ENCODE results near the gene SLC36A3. TPM values are rescaled to one million over a fixed set of nuclear protein-coding genes. Genes with fewer than 3 reads are reported as not detected.
"Not testable (repeated sequence)": the region's sequence is repeated elsewhere in the genome, so short reads cannot be mapped to it uniquely, and the experiment has no call there.

The SLC36A3 gene
- total and polyA plus RNA-seq, 2 donors (not counting 1 experiment from before 2014, with no cell fraction given) = not detected

DNA sequence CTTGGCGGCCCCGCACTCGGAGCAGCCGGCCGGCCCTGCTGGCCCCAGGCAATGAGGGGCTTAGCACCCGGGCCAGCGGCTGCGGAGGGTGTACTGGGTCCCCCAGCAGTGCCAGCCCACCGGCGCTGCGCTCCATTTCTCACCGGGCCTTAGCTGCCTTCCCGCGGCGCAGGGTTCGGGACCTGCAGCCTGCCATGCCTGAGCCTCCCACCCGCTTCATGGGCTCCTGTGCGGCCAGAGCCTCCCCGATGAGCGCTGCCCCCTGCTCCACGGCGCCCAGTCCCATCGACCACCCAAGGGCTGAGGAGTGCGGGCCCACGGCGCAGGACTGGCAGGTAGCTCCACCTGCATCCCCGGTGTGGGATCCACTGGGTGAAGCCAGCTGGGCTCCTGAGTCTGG, 5.7 kb upstream of the SLC36A3 start:
- H3K27me3 Mint-ChIP-seq; POLR2A ChIA-PET; H3K27ac ChIP-seq (ENCODE audit: low read length in 2 of 2); H3K4me2 ChIP-seq (replicated peaks; ENCODE audit: low read depth, low read length, poor library complexity, severe bottlenecking); H3K36me3 ChIP-seq (replicated peaks in 1 of 2; ENCODE audit: control extremely low read depth in 1 of 2, control insufficient read depth in 1 of 2, extremely low read depth in 1 of 2, insufficient read depth in 2 of 2, low read length in 1 of 2); H3K9me3 Mint-ChIP-seq (ENCODE audit: insufficient read depth); DNase-seq; H3K4me1 Mint-ChIP-seq; H2AFZ ChIP-seq (ENCODE audit: insufficient read depth, low read depth, low read length, poor library complexity, severe bottlenecking); ATAC-seq (ENCODE audit: low read depth); H3K4me3 Mint-ChIP-seq; H3K4me3 ChIP-seq (ENCODE audit: control extremely low read depth in 1 of 5, extremely low read depth in 1 of 5, insufficient read depth in 1 of 5, low read depth in 2 of 5, low read length in 4 of 5); CTCF ChIA-PET; H3K27me3 ChIP-seq (replicated peaks in 1 of 4; ENCODE audit: control extremely low read depth in 1 of 4, control insufficient read depth in 3 of 4, insufficient read depth in 4 of 4, low read length in 3 of 4); H3K27ac Mint-ChIP-seq; H4K20me1 ChIP-seq (ENCODE audit: control insufficient read depth, insufficient read depth, low read length, poor library complexity, severe bottlenecking); intact Hi-C loops (cut with micrococcal nuclease); H3K4me1 ChIP-seq (ENCODE audit: control insufficient read depth in 2 of 2, insufficient read depth in 2 of 2, low read length in 2 of 2); H3K79me2 ChIP-seq (ENCODE audit: control insufficient read depth, insufficient read depth, low read length); H3K9ac ChIP-seq (ENCODE audit: low read length): not testable (repeated sequence)
- over 99% methylated on average over 18 of the region's 27 CpGs for whole genome bisulfite sequencing (ENCODE audit: insufficient coverage)
- peaks cover 2 to 15% (median 9%) of the 10 kb centered on the region in 3 donors for H3K9me3 ChIP-seq (ENCODE audit: control extremely low read depth in 1 of 3, control insufficient read depth in 2 of 3, insufficient read depth in 1 of 3, low read length in 2 of 3)

DNA sequence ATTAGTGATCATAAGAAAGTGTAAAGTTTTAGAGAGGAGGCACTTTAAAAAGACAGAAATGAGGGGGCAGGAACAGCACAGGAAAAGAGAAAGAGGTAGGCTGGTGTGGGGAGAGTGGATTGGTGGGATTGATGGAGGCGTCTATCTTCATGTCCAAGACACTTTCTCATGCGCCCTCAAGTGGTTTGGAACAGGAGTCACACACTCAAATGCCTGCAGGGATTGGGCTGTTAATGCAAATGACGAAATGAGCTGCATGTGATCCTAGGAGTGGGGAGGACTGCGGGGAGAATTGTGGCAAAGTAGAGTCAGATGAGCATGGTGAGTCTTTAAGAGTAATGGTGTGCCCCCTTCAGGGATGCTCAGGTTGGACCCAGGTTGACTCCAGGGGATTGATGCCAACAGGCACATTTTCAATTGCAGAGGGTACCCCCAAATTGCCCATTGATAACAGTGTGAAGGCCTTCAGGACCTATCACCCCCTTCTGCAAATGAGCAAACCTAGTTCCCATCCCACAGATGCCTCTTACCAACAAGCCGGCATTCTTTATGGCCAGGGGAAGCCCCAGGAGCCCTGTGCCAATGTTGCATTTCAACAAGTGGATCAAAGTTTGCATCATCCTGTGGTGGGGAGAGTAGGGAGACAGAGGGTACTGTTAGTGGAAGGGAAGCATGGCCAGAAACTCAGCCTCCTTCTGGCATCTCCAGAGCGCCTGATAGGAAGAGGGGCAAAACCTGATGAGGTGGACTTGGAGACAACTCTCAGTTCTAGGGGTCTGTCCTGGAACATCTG, 5.3 kb downstream of the SLC36A3 start:
- H3K79me2 ChIP-seq (ENCODE audit: control insufficient read depth, insufficient read depth, low read length) = no peaks in the 10 kb centered on the region
- H3K9ac ChIP-seq (ENCODE audit: low read length) = no peak overlapping the region
- WGBS (ENCODE audit: insufficient coverage) = 67% methylated on average over 5 of the region's 6 CpGs
- peaks cover 2% of the 10 kb centered on the region for H3K4me1 Mint-ChIP-seq
- no peaks in the 10 kb centered on the region for H3K27me3 ChIP-seq (replicated peaks in 1 of 4; ENCODE audit: control extremely low read depth in 1 of 4, control insufficient read depth in 3 of 4, insufficient read depth in 4 of 4, low read length in 3 of 4)
- H3K27me3 Mint-ChIP-seq = peaks cover 32% of the 10 kb centered on the region
- DNase-seq = peak; percentile 56
- no peak overlapping the region for H3K27ac Mint-ChIP-seq
- ATAC-seq (ENCODE audit: low read depth) = peak; percentile 51
- H3K4me2 ChIP-seq (replicated peaks; ENCODE audit: low read depth, low read length, poor library complexity, severe bottlenecking) = no peak overlapping the region
- TF ChIP-seq EZH2 (IDR thresholded peaks at IDR 0.05; ENCODE audit: borderline replicate concordance, insufficient read depth, low read depth, low read length, poor library complexity, severe bottlenecking) = no peak
- TF ChIP-seq, protein P1, sequence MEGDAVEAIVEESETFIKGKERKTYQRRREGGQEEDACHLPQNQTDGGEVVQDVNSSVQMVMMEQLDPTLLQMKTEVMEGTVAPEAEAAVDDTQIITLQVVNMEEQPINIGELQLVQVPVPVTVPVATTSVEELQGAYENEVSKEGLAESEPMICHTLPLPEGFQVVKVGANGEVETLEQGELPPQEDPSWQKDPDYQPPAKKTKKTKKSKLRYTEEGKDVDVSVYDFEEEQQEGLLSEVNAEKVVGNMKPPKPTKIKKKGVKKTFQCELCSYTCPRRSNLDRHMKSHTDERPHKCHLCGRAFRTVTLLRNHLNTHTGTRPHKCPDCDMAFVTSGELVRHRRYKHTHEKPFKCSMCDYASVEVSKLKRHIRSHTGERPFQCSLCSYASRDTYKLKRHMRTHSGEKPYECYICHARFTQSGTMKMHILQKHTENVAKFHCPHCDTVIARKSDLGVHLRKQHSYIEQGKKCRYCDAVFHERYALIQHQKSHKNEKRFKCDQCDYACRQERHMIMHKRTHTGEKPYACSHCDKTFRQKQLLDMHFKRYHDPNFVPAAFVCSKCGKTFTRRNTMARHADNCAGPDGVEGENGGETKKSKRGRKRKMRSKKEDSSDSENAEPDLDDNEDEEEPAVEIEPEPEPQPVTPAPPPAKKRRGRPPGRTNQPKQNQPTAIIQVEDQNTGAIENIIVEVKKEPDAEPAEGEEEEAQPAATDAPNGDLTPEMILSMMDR (IDR thresholded peaks at IDR 0.05) = peak; percentile 47
- no peak overlapping the region for H3K4me3 ChIP-seq (ENCODE audit: control extremely low read depth in 1 of 5, extremely low read depth in 1 of 5, insufficient read depth in 1 of 5, low read depth in 2 of 5, low read length in 4 of 5)
- H3K4me3 Mint-ChIP-seq = no peak overlapping the region
- intact Hi-C loops (cut with micrococcal nuclease) = loop anchor here (5.0 kb wide), 1 partner anchor 246 kb away; no protein-coding TSS in a partner anchor
- ChIA-PET CTCF (interaction anchor here (0.9 to 2.0 kb wide), 7 partner anchors 18 to 497 kb away, joined by 3 to 10 read pairs (median 4); no protein-coding TSS in a partner anchor), POLR2A (no interaction called here)
- H3K27ac ChIP-seq (ENCODE audit: low read length in 2 of 2) = no peak overlapping the region
- no peaks in the 10 kb centered on the region for H3K9me3 ChIP-seq (ENCODE audit: control extremely low read depth in 1 of 3, control insufficient read depth in 2 of 3, insufficient read depth in 1 of 3, low read length in 2 of 3)
- H4K20me1 ChIP-seq (ENCODE audit: control insufficient read depth, insufficient read depth, low read length, poor library complexity, severe bottlenecking) = no peaks in the 10 kb centered on the region
- H3K4me1 ChIP-seq (ENCODE audit: control insufficient read depth in 2 of 2, insufficient read depth in 2 of 2, low read length in 2 of 2) = no peaks in the 10 kb centered on the region
- no peaks in the 10 kb centered on the region for H3K9me3 Mint-ChIP-seq (ENCODE audit: insufficient read depth)
- H2AFZ ChIP-seq (ENCODE audit: insufficient read depth, low read depth, low read length, poor library complexity, severe bottlenecking) = no peak overlapping the region
- H3K36me3 ChIP-seq (replicated peaks in 1 of 2; ENCODE audit: control extremely low read depth in 1 of 2, control insufficient read depth in 1 of 2, extremely low read depth in 1 of 2, insufficient read depth in 2 of 2, low read length in 1 of 2) = no peaks in the 10 kb centered on the region
